ENCODE data around the gene COPS7A.
"Not testable (repeated sequence)": the region's sequence is repeated elsewhere in the genome, so short reads cannot be mapped to it uniquely, and the experiment has no call there.

COPS7A gene

GRCh38 chr12:6701078-6701768 is 22.6 kb upstream of the COPS7A start:
- no peak for DNase-seq (ENCODE audit: low read depth in 3 of 3)

- DNase-seq (ENCODE audit: low read depth in 3 of 3) = no peak
These were observed 20.2 kb upstream of the COPS7A start for GRCh38 chr12:6703631-6704030.

GRCh38 chr12:6708351-6708750 is 15.5 kb upstream of the COPS7A start:
- not testable (repeated sequence) for DNase-seq (ENCODE audit: low read depth in 3 of 3)

- DNase-seq (ENCODE audit: low read depth in 3 of 3) = no peak
These were observed 14.9 kb upstream of the COPS7A start for GRCh38 chr12:6708960-6709394.

GRCh38 chr12:6716031-6716873 is 7.6 kb upstream of the COPS7A start:
- DNase-seq (ENCODE audit: low read depth in 3 of 3) = not testable (repeated sequence)

GRCh38 chr12:6716874-6717437 is 6.9 kb upstream of the COPS7A start:
- no peak for DNase-seq (ENCODE audit: low read depth in 3 of 3)

GRCh38 chr12:6722863-6723262 is 983 bp upstream of the COPS7A start:
- no peak for DNase-seq (ENCODE audit: low read depth in 3 of 3)

- no peak for DNase-seq (ENCODE audit: low read depth in 3 of 3)
These were observed 557 bp downstream of the COPS7A start for GRCh38 chr12:6724409-6724797.

- no peak for DNase-seq (ENCODE audit: low read depth in 3 of 3)
These were observed 1.5 kb downstream of the COPS7A start for GRCh38 chr12:6725350-6725749.

GRCh38 chr12:6729186-6729585 is 5.3 kb downstream of the COPS7A start:
- no peak for DNase-seq (ENCODE audit: low read depth in 3 of 3)

- DNase-seq (ENCODE audit: low read depth in 3 of 3) = no peak
These were observed 6.3 kb downstream of the COPS7A start for GRCh38 chr12:6730169-6730568.

GRCh38 chr12:6734506-6735387 is 10.9 kb downstream of the COPS7A start:
- DNase-seq (ENCODE audit: low read depth in 3 of 3) = no peak

- DNase-seq (ENCODE audit: low read depth in 3 of 3) = no peak
These were observed 11.8 kb downstream of the COPS7A start for GRCh38 chr12:6735448-6736191.

GRCh38 chr12:6736754-6737153 is 12.9 kb downstream of the COPS7A start:
- no peak for DNase-seq (ENCODE audit: low read depth in 3 of 3)

GRCh38 chr12:6742080-6742479 is 18.2 kb downstream of the COPS7A start:
- not testable (repeated sequence) for DNase-seq (ENCODE audit: low read depth in 3 of 3)

GRCh38 chr12:6742834-6743233 is 19.0 kb downstream of the COPS7A start:
- DNase-seq (ENCODE audit: low read depth in 3 of 3) = no peak

GRCh38 chr12:6743300-6743699 is 19.5 kb downstream of the COPS7A start:
- not testable (repeated sequence) for DNase-seq (ENCODE audit: low read depth in 3 of 3)

- no peak for DNase-seq (ENCODE audit: low read depth in 3 of 3)
These were observed 22.1 kb downstream of the COPS7A start for GRCh38 chr12:6745741-6746525.

- DNase-seq (ENCODE audit: low read depth in 3 of 3) = no peak
These were observed 23.4 kb downstream of the COPS7A start for GRCh38 chr12:6747216-6747615.

GRCh38 chr12:6748761-6749160 is 24.9 kb downstream of the COPS7A start:
- DNase-seq (ENCODE audit: low read depth in 3 of 3) = no peak
